ENCODE results near the gene TEN1.

DNA sequence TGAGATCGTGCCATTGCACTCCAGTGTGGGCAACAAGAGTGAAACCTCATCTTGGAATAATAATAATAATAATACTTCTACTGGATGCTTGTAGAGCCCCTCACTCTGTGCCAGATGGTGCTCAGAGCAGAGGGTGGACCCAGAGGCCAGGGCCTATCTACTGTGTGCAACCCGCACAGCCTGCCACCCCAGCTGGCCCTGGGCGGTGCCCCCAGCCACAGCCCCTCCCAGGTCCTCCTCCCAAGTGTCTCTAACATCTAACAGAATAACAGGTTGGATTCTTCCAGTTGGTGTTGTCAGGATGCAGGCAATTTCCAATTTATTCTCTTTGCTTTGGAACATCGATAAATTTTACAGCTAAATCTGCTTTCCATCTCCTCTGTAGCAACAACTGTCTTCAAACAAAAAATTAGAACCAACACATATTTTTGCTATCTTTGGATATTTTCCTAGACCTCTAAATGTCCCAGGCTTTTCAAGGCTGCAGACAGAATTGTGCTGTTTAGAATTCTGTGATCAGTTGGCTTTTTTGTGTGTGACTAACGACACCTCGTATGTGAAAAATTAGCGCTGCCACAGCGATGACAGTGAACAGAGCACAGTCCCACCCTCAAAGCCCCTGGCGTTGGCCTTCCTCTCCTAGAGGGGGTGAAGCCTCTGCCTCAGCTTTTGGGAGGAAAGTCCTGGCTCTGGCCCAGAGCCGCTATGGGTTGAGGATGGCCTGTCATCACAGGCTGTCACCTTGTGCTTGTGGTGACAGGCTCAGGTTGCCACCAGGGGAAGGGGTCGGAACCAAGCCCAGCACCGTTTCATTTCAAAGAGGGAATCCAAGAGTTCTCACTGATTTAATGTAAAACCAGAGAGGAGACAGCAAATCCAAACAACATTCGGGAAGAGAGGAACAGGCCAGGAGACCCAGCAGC, 55.6 kb downstream of the TEN1 start:
- TF ChIP-seq, protein P1, sequence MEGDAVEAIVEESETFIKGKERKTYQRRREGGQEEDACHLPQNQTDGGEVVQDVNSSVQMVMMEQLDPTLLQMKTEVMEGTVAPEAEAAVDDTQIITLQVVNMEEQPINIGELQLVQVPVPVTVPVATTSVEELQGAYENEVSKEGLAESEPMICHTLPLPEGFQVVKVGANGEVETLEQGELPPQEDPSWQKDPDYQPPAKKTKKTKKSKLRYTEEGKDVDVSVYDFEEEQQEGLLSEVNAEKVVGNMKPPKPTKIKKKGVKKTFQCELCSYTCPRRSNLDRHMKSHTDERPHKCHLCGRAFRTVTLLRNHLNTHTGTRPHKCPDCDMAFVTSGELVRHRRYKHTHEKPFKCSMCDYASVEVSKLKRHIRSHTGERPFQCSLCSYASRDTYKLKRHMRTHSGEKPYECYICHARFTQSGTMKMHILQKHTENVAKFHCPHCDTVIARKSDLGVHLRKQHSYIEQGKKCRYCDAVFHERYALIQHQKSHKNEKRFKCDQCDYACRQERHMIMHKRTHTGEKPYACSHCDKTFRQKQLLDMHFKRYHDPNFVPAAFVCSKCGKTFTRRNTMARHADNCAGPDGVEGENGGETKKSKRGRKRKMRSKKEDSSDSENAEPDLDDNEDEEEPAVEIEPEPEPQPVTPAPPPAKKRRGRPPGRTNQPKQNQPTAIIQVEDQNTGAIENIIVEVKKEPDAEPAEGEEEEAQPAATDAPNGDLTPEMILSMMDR (IDR thresholded peaks at IDR 0.05 in 8 of 11, conservative IDR thresholded peaks at IDR 0.05 in 3 of 11): no peak
- no peak for TF ChIP-seq POLR2A (IDR thresholded peaks at IDR 0.05)
